Effector memory CD8-positive, alpha-beta T cell (primary cell): ENCODE results near the gene GNG13.

Source experiments
- ATAC-seq: fragments of 150-1000 bp; cut with Tn5 transposase; replicated peaks from 2 replicates; pipeline ENCODE4 v1.10.0; 2021; ENCODE audit warnings: mild to moderate bottlenecking, moderate library complexity
- DNase-seq, 3 experiments: peaks; one replicate each; pipeline ENCODE4 v3.0.0; 2021
- H3K27ac Mint-ChIP-seq, 2 donors: one replicate each; pipeline ENCODE4 v1.8.0; 2022; ENCODE audit warnings: mild to moderate bottlenecking in 2 of 2, mixed read lengths in 2 of 2, moderate library complexity in 2 of 2
- H3K27me3 Mint-ChIP-seq, 2 donors: one replicate each; pipeline ENCODE4 v1.8.0; 2022; ENCODE audit warnings: mixed read lengths in 2 of 2
- H3K36me3 Mint-ChIP-seq: one replicate; pipeline ENCODE4 v1.8.0; 2022; ENCODE audit warnings: mild to moderate bottlenecking, moderate library complexity, mixed read lengths; ENCODE audit not compliant: insufficient read depth
- H3K4me1 Mint-ChIP-seq, 2 donors: one replicate each; pipeline ENCODE4 v1.8.0; 2022; ENCODE audit warnings: low read depth in 2 of 2, mixed read lengths in 2 of 2
- H3K4me3 Mint-ChIP-seq, 2 donors: one replicate each; pipeline ENCODE4 v1.8.0; 2022; ENCODE audit warnings: mild to moderate bottlenecking in 2 of 2, mixed read lengths in 2 of 2, moderate library complexity in 2 of 2
- H3K9me3 Mint-ChIP-seq, 2 donors: one replicate each; pipeline ENCODE4 v1.8.0; 2022; ENCODE audit warnings: mixed read lengths in 2 of 2

GNG13 gene

DNA sequence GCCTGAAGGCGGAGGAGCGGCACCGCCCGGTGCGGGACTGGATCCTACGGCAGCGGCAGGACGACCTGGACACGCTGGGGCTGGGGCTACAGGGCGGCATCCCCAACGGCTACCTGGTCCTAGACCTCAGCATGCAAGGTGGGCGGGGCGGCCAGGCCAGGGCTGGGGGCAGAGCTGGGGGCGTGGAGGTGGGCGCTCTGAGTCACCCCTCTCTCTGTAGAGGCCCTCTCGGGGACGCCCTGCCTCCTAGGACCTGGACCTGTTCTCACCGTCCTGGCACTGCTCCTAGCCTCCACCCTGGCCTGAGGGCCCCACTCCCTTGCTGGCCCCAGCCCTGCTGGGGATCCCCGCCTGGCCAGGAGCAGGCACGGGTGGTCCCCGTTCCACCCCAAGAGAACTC lies 32.1 kb downstream of the GNG13 start:
- no peak overlapping the region for H3K4me3 Mint-ChIP-seq
- DNase-seq = no peak
- ATAC-seq = no peak
- no peaks in the 10 kb centered on the region for H3K36me3 Mint-ChIP-seq
- H3K27me3 Mint-ChIP-seq = peaks cover 0 to 6% of the 10 kb centered on the region in 2 donors
- no peaks in the 10 kb centered on the region for H3K4me1 Mint-ChIP-seq
- H3K9me3 Mint-ChIP-seq = no peaks in the 10 kb centered on the region
- H3K27ac Mint-ChIP-seq = no peak overlapping the region

DNA sequence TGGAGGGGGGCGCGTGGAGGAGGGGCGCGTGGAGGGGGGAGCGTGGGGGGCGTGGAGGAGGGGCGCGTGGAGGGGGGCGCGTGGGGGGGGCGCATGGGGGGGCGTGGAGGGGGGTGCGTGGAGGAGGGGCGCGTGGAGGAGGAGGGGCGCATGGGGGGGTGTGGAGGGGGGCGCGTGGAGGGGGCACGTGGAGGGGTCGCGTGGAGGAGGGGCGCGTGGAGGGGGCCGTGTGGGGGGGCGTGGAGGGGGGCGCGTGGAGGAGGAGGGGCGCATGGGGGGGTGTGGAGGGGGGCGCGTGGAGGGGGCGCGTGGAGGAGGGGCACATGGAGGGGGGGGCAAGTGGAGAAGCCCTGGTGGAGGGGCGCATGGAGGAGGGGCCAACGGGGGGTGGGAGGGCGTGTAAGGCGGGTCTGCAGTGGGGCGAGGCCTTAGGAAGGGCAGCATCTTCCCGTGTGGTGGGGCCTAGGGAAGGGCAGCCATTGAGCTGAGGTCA lies 32.7 kb downstream of the GNG13 start:
- ATAC-seq (no peak), DNase-seq (no peak)
- no peaks in the 10 kb centered on the region for H3K4me1 Mint-ChIP-seq
- H3K36me3 Mint-ChIP-seq = no peaks in the 10 kb centered on the region
- H3K4me3 Mint-ChIP-seq = no peak overlapping the region
- no peak overlapping the region for H3K27ac Mint-ChIP-seq
- peaks cover 0 to 6% of the 10 kb centered on the region in 2 donors for H3K27me3 Mint-ChIP-seq
- no peaks in the 10 kb centered on the region for H3K9me3 Mint-ChIP-seq

DNA sequence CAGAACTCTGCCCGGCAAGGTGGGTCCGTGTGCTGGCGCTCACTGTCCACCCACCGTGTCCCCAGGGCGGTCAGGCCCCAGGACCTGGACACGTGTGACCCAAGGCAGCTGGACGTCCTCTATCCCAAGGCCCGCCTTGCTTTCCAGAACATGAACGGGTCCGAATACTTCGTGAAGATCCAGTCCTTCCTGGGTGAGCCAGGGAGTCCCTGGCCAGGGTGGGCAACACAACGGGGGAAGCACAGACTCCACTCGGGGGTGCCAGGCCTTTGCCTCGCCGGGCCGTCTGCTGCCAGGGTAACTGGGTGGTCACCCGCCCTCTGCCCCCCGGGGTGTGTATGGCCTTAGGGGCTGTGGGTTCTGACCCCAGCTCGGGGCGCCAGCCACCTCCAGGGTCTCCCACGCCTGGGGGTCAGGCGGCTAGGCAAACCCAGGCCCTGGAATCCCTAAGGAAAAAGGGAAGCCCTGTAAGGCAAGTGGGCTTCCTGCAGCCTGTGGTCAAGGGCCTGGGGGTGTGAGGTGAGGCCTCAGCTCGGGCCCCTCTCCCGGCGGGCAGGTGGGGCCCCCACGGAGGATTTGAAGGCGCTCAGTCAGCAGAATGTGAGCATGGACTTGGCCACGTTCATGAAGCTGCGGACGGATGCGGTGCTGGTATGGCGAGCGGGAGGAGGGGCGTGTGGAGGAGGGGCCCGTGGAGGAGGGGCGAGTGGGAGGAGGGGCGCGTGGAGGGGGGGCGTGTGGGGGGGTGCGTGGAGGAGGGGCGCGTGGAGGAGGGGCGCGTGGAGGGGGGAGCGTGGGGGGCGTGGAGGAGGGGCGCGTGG lies 33.5 kb downstream of the GNG13 start:
- no peak for ATAC-seq
- H3K4me3 Mint-ChIP-seq = no peak overlapping the region

DNA sequence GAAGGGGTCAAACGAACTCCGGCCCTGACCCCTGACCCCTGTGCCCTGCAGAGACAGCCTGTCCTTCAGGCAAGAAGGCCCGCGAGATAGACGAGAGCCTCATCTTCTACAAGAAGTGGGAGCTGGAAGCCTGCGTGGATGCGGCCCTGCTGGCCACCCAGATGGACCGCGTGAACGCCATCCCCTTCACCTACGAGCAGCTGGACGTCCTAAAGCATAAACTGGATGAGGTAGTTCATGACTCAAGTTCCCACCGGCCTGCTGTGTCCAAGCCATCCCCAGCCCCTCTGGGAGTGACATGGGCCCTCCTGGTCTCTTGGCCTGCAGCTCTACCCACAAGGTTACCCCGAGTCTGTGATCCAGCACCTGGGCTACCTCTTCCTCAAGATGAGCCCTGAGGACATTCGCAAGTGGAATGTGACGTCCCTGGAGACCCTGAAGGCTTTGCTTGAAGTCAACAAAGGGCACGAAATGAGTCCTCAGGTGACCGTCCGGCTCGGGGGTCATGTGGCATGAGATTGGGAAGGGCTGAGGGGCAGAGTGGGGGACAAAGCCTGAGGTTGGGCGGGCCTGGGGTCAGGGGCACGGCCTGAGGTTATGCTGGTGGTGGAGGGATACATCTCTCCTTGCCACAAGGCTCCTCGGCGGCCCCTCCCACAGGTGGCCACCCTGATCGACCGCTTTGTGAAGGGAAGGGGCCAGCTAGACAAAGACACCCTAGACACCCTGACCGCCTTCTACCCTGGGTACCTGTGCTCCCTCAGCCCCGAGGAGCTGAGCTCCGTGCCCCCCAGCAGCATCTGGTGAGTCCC lies 34.3 kb downstream of the GNG13 start:
- Mint-ChIP-seq H3K27ac (no peak overlapping the region), H3K9me3 (no peaks in the 10 kb centered on the region), H3K4me1 (no peaks in the 10 kb centered on the region), H3K36me3 (no peaks in the 10 kb centered on the region), H3K4me3 (no peak overlapping the region), H3K27me3 (peaks cover 0 to 6% of the 10 kb centered on the region in 2 donors)
- ATAC-seq (no peak), DNase-seq (no peak)

More for the DNA sequence above, 33.5 kb downstream of the GNG13 start:
- Mint-ChIP-seq H3K27me3 (peaks cover 0 to 6% of the 10 kb centered on the region in 2 donors), H3K4me1 (no peaks in the 10 kb centered on the region), H3K9me3 (no peaks in the 10 kb centered on the region), H3K27ac (no peak overlapping the region), H3K36me3 (no peaks in the 10 kb centered on the region)
- no peak for DNase-seq

DNA sequence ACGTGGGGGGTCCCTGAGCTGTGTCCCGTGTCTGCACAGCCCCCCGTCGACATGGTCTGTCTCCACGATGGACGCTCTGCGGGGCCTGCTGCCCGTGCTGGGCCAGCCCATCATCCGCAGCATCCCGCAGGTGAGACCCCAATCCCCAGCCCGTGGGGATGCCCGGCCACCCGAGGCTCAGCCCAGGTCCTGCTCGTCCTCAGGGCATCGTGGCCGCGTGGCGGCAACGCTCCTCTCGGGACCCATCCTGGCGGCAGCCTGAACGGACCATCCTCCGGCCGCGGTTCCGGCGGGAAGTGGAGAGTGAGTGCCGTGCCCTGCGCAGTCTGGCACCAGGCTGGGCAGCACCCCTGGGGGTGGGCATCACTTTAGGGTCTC lies 35.1 kb downstream of the GNG13 start:
- H3K4me1 Mint-ChIP-seq = no peaks in the 10 kb centered on the region
- no peaks in the 10 kb centered on the region for H3K36me3 Mint-ChIP-seq
- no peak for DNase-seq
- H3K4me3 Mint-ChIP-seq = no peak overlapping the region
- no peak overlapping the region for H3K27ac Mint-ChIP-seq
- ATAC-seq = no peak
- peaks cover 0 to 6% of the 10 kb centered on the region in 2 donors for H3K27me3 Mint-ChIP-seq
- no peaks in the 10 kb centered on the region for H3K9me3 Mint-ChIP-seq

DNA sequence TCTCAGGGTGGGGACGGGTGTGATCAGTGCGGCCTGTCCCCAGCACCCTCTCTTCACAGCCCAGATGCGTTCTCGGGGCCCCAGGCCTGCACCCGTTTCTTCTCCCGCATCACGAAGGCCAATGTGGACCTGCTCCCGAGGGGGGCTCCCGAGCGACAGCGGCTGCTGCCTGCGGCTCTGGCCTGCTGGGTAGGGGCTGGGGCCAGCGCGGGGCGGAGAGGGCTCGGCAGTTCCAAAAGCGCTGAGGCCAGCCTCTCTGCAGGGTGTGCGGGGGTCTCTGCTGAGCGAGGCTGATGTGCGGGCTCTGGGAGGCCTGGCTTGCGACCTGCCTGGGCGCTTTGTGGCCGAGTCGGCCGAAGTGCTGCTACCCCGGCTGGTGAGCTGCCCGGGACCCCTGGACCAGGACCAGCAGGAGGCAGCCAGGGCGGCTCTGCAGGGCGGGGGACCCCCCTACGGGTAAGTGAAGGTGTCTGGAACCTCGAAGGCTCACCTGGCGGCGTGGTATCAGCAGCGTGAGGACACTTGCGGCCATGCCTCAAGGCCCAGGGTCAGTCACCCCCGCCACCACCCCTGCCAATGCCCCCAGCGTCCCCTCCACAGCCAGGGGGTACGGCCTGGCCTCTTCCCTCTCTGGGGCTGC lies 35.6 kb downstream of the GNG13 start:
- Mint-ChIP-seq H3K9me3 (no peaks in the 10 kb centered on the region), H3K36me3 (no peaks in the 10 kb centered on the region), H3K4me1 (no peaks in the 10 kb centered on the region), H3K27me3 (peaks cover 0 to 6% of the 10 kb centered on the region in 2 donors), H3K4me3 (no peak overlapping the region), H3K27ac (no peak overlapping the region)
- DNase-seq = no peak
- no peak for ATAC-seq

DNA sequence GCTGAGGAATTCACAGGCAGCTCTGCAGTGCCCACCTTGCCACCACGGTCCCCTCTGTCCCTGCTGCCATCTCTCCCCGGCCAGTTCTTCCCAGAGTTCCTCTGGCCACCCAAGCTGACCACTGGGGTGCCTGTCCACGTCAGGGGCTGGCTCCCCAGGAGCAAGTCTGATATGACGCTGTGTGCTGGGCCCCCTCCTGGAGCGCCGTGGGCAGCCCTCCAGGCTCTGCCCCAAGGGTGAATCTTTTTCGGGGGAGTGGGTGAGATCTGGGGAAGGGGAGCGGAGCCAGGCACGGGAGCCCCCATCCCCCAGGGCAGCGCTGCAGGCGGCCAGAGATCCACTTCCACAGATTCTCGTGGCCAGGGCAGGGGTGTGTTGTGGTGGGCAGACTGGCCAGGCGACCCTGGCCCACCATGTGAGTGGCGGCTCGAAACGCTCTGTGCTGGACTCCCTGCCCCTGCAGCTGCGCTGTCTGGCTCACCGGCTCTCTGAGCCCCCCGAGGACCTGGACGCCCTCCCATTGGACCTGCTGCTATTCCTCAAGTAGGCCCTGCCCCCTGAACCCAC lies 36.3 kb downstream of the GNG13 start:
- H3K27me3 Mint-ChIP-seq = peaks cover 0 to 6% of the 10 kb centered on the region in 2 donors

DNA sequence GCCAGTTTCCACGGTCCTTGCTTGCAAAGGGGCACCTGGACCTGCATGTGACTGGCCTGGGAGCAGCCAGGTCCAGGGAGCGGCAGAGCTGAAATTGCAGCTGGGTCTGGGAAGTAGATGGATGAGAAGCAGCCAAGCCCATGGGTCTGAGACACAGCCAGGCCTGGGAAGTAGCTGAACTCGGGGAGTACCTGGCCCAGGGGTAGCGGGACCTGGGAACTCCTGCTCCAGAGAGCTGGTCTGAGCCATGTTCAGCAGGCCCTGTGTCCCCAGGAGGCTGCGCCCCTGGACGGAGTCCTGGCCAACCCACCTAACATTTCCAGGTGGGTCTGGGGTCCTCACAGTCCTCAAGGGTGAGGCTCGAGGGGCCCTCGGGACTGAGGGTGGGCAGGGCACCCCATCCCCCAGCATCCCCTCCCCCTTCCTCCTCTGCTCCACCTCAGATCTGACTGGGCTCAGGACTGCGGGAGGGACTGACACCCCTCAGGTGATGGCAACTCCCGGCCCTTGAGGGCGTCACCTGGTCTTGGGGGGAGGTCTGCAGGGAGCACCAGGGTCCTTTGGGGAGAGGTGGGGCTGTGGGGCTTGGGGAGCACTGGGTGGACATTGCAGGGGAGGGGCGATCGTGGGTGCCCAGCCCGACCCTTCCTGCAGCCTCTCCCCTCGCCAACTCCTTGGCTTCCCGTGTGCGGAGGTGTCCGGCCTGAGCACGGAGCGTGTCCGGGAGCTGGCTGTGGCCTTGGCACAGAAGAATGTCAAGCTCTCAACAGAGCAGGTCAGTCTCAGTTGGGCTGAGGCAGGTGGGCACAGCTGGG lies 37.0 kb downstream of the GNG13 start:
- DNase-seq (no peak), ATAC-seq (no peak)
- peaks cover 0 to 6% of the 10 kb centered on the region in 2 donors for H3K27me3 Mint-ChIP-seq
- no peaks in the 10 kb centered on the region for H3K9me3 Mint-ChIP-seq
- H3K4me3 Mint-ChIP-seq = no peak overlapping the region
- H3K36me3 Mint-ChIP-seq = no peaks in the 10 kb centered on the region
- no peaks in the 10 kb centered on the region for H3K4me1 Mint-ChIP-seq
- H3K27ac Mint-ChIP-seq = no peak overlapping the region

More for the DNA sequence above, 36.3 kb downstream of the GNG13 start:
- no peaks in the 10 kb centered on the region for H3K36me3 Mint-ChIP-seq
- no peaks in the 10 kb centered on the region for H3K9me3 Mint-ChIP-seq
- H3K4me3 Mint-ChIP-seq = no peak overlapping the region
- ATAC-seq (no peak), DNase-seq (no peak)
- no peak overlapping the region for H3K27ac Mint-ChIP-seq
- no peaks in the 10 kb centered on the region for H3K4me1 Mint-ChIP-seq

DNA sequence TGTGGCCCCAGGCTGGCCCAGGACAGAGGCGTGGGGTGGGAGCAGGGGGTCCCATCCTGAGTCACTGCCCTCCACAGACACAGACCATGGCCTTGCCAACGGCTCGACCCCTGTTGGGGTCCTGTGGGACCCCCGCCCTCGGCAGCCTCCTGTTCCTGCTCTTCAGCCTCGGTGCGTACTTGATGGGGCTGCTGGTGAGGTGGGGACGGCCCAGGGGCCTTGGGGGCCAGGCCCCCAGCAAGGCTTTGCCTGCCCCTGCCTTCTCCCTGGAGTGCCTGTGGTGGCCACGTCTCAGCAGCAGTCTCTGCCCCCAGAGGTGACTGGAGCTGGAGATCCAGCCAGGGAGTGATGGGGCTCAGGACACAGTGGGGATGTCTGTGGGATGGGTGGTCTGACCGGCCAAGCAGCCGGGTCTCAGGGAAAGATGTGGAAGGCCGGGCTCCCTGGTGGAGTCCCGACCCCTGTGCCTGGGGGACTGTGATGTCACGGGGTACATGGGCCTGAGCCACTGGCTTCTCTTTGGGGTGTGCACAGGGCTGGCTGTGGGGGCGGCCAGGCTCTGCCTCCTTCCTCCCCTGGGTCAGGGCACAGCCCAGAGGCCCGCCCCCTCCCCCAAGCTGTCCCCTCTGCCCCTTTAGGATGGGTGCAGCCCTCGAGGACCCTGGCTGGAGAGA lies 37.8 kb downstream of the GNG13 start:
- Mint-ChIP-seq H3K27me3 (peaks cover 3 to 9% of the 10 kb centered on the region in 2 donors), H3K4me3 (no peak overlapping the region), H3K36me3 (no peaks in the 10 kb centered on the region), H3K27ac (no peak overlapping the region), H3K4me1 (peaks cover 0 to 1% of the 10 kb centered on the region in 2 donors), H3K9me3 (no peaks in the 10 kb centered on the region)
- ATAC-seq = no peak
- DNase-seq = no peak

DNA sequence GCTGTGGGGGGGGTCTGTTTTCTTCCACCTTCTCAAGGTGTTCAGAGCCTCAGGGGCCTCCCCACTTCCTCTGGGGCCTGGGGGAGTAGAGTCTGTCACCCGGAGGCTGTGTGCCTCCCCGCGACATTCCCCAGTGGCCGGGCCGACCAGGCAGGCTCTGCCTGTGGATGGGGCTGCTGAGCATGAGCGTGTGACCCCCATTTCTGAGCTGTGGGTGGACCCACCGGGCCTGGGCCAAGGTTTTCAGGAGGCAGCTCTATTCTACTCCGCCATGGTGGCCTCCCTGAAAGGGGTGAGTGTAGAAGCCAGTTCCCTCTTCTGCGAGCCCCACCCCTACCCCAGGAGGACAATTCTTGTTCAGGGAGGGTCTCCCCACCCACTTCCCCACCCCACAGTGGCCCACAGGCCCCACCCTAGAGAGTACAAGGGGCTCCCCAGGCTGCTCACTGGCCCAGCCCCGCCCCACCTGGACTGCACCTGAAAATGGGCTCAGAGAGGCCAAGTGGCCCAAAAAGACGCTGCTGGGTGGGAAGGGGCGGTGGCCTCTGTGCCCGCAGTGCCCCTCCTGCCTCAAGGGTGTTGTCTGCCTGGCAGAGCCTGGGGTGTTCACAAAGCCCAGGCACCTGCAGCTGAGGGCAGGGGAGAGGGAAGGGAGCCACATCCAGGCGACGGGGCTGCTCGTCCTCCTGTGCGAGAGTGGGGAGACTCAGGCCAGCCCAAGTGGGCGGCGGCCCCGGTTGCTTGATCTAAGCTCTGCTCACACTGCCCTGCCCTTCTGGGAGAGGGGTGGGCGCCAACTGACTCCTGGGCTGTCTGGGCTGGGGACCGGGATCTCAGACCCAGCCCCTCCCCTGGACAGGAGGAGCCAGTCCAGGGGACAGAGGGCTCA lies 38.7 kb downstream of the GNG13 start:
- no peaks in the 10 kb centered on the region for H3K9me3 Mint-ChIP-seq
- DNase-seq = no peak
- no peaks in the 10 kb centered on the region for H3K36me3 Mint-ChIP-seq
- no peak overlapping the region for H3K4me3 Mint-ChIP-seq
- peaks cover 6 to 17% of the 10 kb centered on the region in 2 donors for H3K27me3 Mint-ChIP-seq
- H3K4me1 Mint-ChIP-seq = peaks cover 0 to 3% of the 10 kb centered on the region in 2 donors
- H3K27ac Mint-ChIP-seq = no peak overlapping the region
- ATAC-seq = no peak

DNA sequence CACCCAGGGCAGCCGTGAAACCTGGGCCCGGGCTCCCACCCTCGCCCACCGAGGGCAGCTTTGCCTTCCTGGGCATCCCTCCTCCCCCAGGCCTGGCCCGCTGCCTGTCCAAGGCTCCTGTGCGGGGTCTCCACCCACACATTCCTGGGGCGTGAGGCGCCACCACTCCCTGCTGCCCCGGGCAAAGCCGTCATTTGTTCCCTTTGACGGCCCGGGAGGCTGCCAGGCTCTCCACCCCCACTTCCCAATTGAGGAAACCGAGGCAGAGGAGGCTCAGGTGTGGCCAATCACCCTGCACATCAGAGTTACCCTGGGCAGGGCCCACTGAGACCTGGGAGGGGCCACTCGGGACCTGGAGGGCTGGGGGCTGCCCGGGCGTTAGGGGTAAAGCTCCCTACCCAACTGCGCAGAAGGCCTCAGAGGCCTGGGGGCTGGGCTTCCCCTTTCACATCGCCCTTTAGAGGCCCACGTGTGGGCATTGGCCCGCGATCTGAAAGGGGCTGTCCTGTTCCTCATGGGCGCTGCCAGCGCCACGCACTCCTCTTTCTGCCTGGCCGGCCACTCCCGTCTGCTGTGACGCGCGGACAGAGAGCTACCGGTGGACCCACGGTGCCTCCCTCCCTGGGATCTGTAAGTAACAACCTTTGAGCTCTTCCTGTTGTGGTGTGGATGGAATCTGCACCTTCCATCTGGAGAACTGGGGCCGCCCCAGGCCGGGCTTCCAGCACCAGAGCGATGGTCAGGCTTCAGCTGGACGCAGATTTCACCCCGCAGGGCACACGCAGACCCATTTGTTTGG lies 39.8 kb downstream of the GNG13 start, which contains the start of gene MSLN:
Gene MSLN, plus strand, starts transcription at position 190 of the 799 bp plus-strand sequence. CDS start 1,947 bp downstream, outside the sequence.
- H3K27me3 Mint-ChIP-seq = peaks cover 6 to 20% of the 10 kb centered on the region in 2 donors
- DNase-seq = no peak
- peaks cover 0 to 3% of the 10 kb centered on the region in 2 donors for H3K4me1 Mint-ChIP-seq
- H3K4me3 Mint-ChIP-seq = no peak within 1 kb of the TSS
- ATAC-seq = no peak
- peaks cover 0 to 2% of the 10 kb centered on the region in 2 donors for H3K9me3 Mint-ChIP-seq
- H3K36me3 Mint-ChIP-seq = no peaks in the 10 kb centered on the region
- H3K27ac Mint-ChIP-seq = no peak within 1 kb of the TSS
